Activated naive CD4-positive, alpha-beta T cell treated with anti-CD3 and anti-CD28 coated beads, Interleukin-2, amount 10 ng/mL, durations not matched to agents 7 days and 5 days (primary cell): ENCODE results near the gene JOSD2.

Experiments used
- CTCF ChIA-PET: fragments of 350-600 bp; sonication (Branson Sonifier 250); formaldehyde crosslinking; loops from one replicate; lab custom pipeline; 2021; ENCODE audit warnings: antibody characterized with exemption; lab: Charles Lee
- DNase-seq: peaks from one replicate; pipeline ENCODE4 v3.0.0-alpha.2; 2020
- H3K27ac Mint-ChIP-seq: one replicate; pipeline ENCODE4 v1.8.0; 2021; ENCODE audit warnings: mild to moderate bottlenecking, moderate library complexity, mixed read lengths
- H3K27me3 Mint-ChIP-seq: one replicate; pipeline ENCODE4 v1.8.0; 2021; ENCODE audit warnings: mild to moderate bottlenecking, mixed read lengths
- H3K36me3 Mint-ChIP-seq: one replicate; pipeline ENCODE4 v1.8.0; 2021; ENCODE audit warnings: mixed read lengths
- H3K4me1 Mint-ChIP-seq: one replicate; pipeline ENCODE4 v1.8.0; 2021; ENCODE audit warnings: mixed read lengths
- H3K4me3 Mint-ChIP-seq: one replicate; pipeline ENCODE4 v1.8.0; 2021; ENCODE audit warnings: mild to moderate bottlenecking, moderate library complexity, mixed read lengths
- H3K9me3 Mint-ChIP-seq: one replicate; pipeline ENCODE4 v1.8.0; 2021; ENCODE audit warnings: mixed read lengths

The JOSD2 gene

GRCh38 chr19:50501186-50501567 lies 9.8 kb downstream of the JOSD2 start:
- DNase-seq, result no peak
- Mint-ChIP-seq H3K27ac (no peak overlapping the region), H3K4me3 (no peak overlapping the region), H3K4me1 (no peaks in the 10 kb centered on the region), H3K27me3 (no peaks in the 10 kb centered on the region), H3K36me3 (no peaks in the 10 kb centered on the region), H3K9me3 (no peaks in the 10 kb centered on the region)
- CTCF ChIA-PET, result no interaction called here

- Mint-ChIP-seq H3K4me3 (no peak overlapping the region), H3K27me3 (no peaks in the 10 kb centered on the region), H3K9me3 (no peaks in the 10 kb centered on the region), H3K27ac (no peak overlapping the region), H3K4me1 (no peaks in the 10 kb centered on the region), H3K36me3 (no peaks in the 10 kb centered on the region)
- CTCF ChIA-PET, result no interaction called here
- DNase-seq, result no peak
Observed at GRCh38 chr19:50500753-50501151, 10.2 kb downstream of the JOSD2 start.

GRCh38 chr19:50500060-50500752 lies 10.8 kb downstream of the JOSD2 start:
- DNase-seq, result peak; percentile 45
- H3K27me3 Mint-ChIP-seq, result no peaks in the 10 kb centered on the region
- CTCF ChIA-PET, result no interaction called here
- no peak overlapping the region for H3K27ac Mint-ChIP-seq
- H3K4me3 Mint-ChIP-seq, result no peak overlapping the region
- H3K9me3 Mint-ChIP-seq, result no peaks in the 10 kb centered on the region
- H3K36me3 Mint-ChIP-seq, result no peaks in the 10 kb centered on the region
- no peaks in the 10 kb centered on the region for H3K4me1 Mint-ChIP-seq

GRCh38 chr19:50498219-50499056 lies 12.6 kb downstream of the JOSD2 start:
- CTCF ChIA-PET, result no interaction called here
- H3K4me1 Mint-ChIP-seq, result no peaks in the 10 kb centered on the region
- H3K36me3 Mint-ChIP-seq, result no peaks in the 10 kb centered on the region
- H3K27ac Mint-ChIP-seq, result no peak overlapping the region
- DNase-seq, result no peak
- no peaks in the 10 kb centered on the region for H3K9me3 Mint-ChIP-seq
- H3K27me3 Mint-ChIP-seq, result no peaks in the 10 kb centered on the region
- no peak overlapping the region for H3K4me3 Mint-ChIP-seq

GRCh38 chr19:50497022-50497405 lies 14.0 kb downstream of the JOSD2 start:
- H3K27ac Mint-ChIP-seq, result no peak overlapping the region

GRCh38 chr19:50496189-50497021 lies 14.6 kb downstream of the JOSD2 start:
- Mint-ChIP-seq H3K9me3 (no peaks in the 10 kb centered on the region), H3K27me3 (peaks cover 12% of the 10 kb centered on the region), H3K27ac (no peak overlapping the region), H3K4me1 (peaks cover 11% of the 10 kb centered on the region), H3K36me3 (no peaks in the 10 kb centered on the region), H3K4me3 (no peak overlapping the region)
- DNase-seq, result no peak
- CTCF ChIA-PET, result no interaction called here

More at GRCh38 chr19:50497022-50497405, 14.0 kb downstream of the JOSD2 start:
- no peaks in the 10 kb centered on the region for H3K36me3 Mint-ChIP-seq
- CTCF ChIA-PET, result no interaction called here
- peaks cover 6% of the 10 kb centered on the region for H3K27me3 Mint-ChIP-seq
- H3K4me3 Mint-ChIP-seq, result no peak overlapping the region
- DNase-seq, result no peak
- peaks cover 5% of the 10 kb centered on the region for H3K4me1 Mint-ChIP-seq
- H3K9me3 Mint-ChIP-seq, result no peaks in the 10 kb centered on the region

GRCh38 chr19:50495020-50495531 lies 15.9 kb downstream of the JOSD2 start:
- CTCF ChIA-PET, result no interaction called here

GRCh38 chr19:50494186-50495019 lies 16.6 kb downstream of the JOSD2 start:
- Mint-ChIP-seq H3K4me1 (peaks cover 13% of the 10 kb centered on the region), H3K36me3 (no peaks in the 10 kb centered on the region), H3K27me3 (peaks cover 18% of the 10 kb centered on the region), H3K27ac (no peak overlapping the region), H3K9me3 (no peaks in the 10 kb centered on the region), H3K4me3 (no peak overlapping the region)
- CTCF ChIA-PET, result no interaction called here
- no peak for DNase-seq

More at GRCh38 chr19:50495020-50495531, 15.9 kb downstream of the JOSD2 start:
- no peak for DNase-seq
- Mint-ChIP-seq H3K27ac (no peak overlapping the region), H3K4me1 (peaks cover 13% of the 10 kb centered on the region), H3K27me3 (peaks cover 18% of the 10 kb centered on the region), H3K4me3 (no peak overlapping the region), H3K36me3 (no peaks in the 10 kb centered on the region), H3K9me3 (no peaks in the 10 kb centered on the region)

- Mint-ChIP-seq H3K4me1 (peaks cover 13% of the 10 kb centered on the region), H3K9me3 (no peaks in the 10 kb centered on the region), H3K4me3 (no peak overlapping the region), H3K36me3 (no peaks in the 10 kb centered on the region), H3K27me3 (peaks cover 29% of the 10 kb centered on the region), H3K27ac (no peak overlapping the region)
- CTCF ChIA-PET, result no interaction called here
- no peak for DNase-seq
Observed at GRCh38 chr19:50493171-50493570, 17.8 kb downstream of the JOSD2 start.

- Mint-ChIP-seq H3K4me1 (peaks cover 16% of the 10 kb centered on the region), H3K27ac (no peak overlapping the region), H3K9me3 (no peaks in the 10 kb centered on the region), H3K36me3 (no peaks in the 10 kb centered on the region), H3K27me3 (peaks cover 36% of the 10 kb centered on the region), H3K4me3 (no peak overlapping the region)
- DNase-seq, result peak; percentile 44
- CTCF ChIA-PET, result no interaction called here
Observed at GRCh38 chr19:50492303-50493052, 18.5 kb downstream of the JOSD2 start.

- peaks cover 20% of the 10 kb centered on the region for H3K4me1 Mint-ChIP-seq
- no peak overlapping the region for H3K27ac Mint-ChIP-seq
- no peak overlapping the region for H3K4me3 Mint-ChIP-seq
Observed at GRCh38 chr19:50490991-50491472, 20.0 kb downstream of the JOSD2 start.

GRCh38 chr19:50490411-50490811 lies 20.6 kb downstream of the JOSD2 start:
- H3K27ac Mint-ChIP-seq, result no peak overlapping the region
- peaks cover 5% of the 10 kb centered on the region for H3K9me3 Mint-ChIP-seq
- peaks cover 7% of the 10 kb centered on the region for H3K36me3 Mint-ChIP-seq
- no peak overlapping the region for H3K4me3 Mint-ChIP-seq
- H3K27me3 Mint-ChIP-seq, result peaks cover 43% of the 10 kb centered on the region
- H3K4me1 Mint-ChIP-seq, result peaks cover 20% of the 10 kb centered on the region
- CTCF ChIA-PET, result no interaction called here
- no peak for DNase-seq

More at GRCh38 chr19:50490991-50491472, 20.0 kb downstream of the JOSD2 start:
- no peak for DNase-seq
- CTCF ChIA-PET, result no interaction called here
- Mint-ChIP-seq H3K9me3 (peaks cover 5% of the 10 kb centered on the region), H3K36me3 (peaks cover 2% of the 10 kb centered on the region), H3K27me3 (peaks cover 43% of the 10 kb centered on the region)
